Kidney (tissue), 14 donors: ENCODE results near the gene ASB10. TPM values are rescaled to one million over a fixed set of nuclear protein-coding genes. Genes with fewer than 3 reads are reported as not detected.

Source experiments
- DNase-seq, 5 donors: peaks; one replicate each; pipeline ENCODE4 v3.0.0-alpha.2; 2013 to 2020
- FAIRE-seq: peaks from 2 replicates; lab custom pipeline; 2012; peaks lifted over from hg19 to GRCh38; lab: Jason Lieb, UNC
- H3K27ac ChIP-seq, 2 donors: one replicate each; pipeline ENCODE4 v1.7.0; 2013; ENCODE audit warnings: low read depth in 2 of 2, low read length in 2 of 2, inconsistent platforms in 1 of 2
- H3K27me3 ChIP-seq: one replicate; pipeline ENCODE4 v1.7.1; 2013; ENCODE audit warnings: low read length, inconsistent platforms; ENCODE audit not compliant: control insufficient read depth, insufficient read depth
- H3K36me3 ChIP-seq, 3 donors: one replicate each; pipeline versions ENCODE4 v1.7.0 to v1.7.1; 2013; ENCODE audit warnings: low read length in 3 of 3, control low read depth in 1 of 3, inconsistent platforms in 1 of 3; ENCODE audit not compliant: insufficient read depth in 3 of 3, control insufficient read depth in 2 of 3
- H3K4me1 ChIP-seq, 3 donors: one replicate each; pipeline versions ENCODE4 v1.7.0 to v1.7.1; 2013; ENCODE audit warnings: low read length in 3 of 3, inconsistent platforms in 1 of 3, low read depth in 1 of 3; ENCODE audit not compliant: control insufficient read depth in 2 of 3, insufficient read depth in 2 of 3
- H3K4me3 ChIP-seq, 3 donors: one replicate each; pipeline versions ENCODE4 v1.7.0 to v1.8.1; 2013; ENCODE audit warnings: low read length in 3 of 3, control low read depth in 1 of 3, inconsistent platforms in 1 of 3
- H3K9ac ChIP-seq, 3 donors: one replicate each; pipeline versions ENCODE4 v1.7.0 to v1.7.1; 2013; ENCODE audit warnings: low read length in 3 of 3, control low read depth in 1 of 3, inconsistent platforms in 1 of 3
- H3K9me3 ChIP-seq, 3 donors: one replicate each; pipeline versions ENCODE4 v1.7.0 to v1.7.1; 2013; ENCODE audit warnings: low read length in 3 of 3, control low read depth in 1 of 3, inconsistent platforms in 1 of 3; ENCODE audit not compliant: control insufficient read depth in 2 of 3, insufficient read depth in 1 of 3
- intact Hi-C: fragments of 100-400 bp; cut with DNase I; formaldehyde crosslinking; loops from one replicate; pipeline ENCODE4 v1.11.1; 2022
- polyA plus RNA-seq: library from polyadenylated mRNA; stranded (reverse); fragments of 350-450 nt; fragmentation: Illumina TruSeq; extraction: RNeasy Lipid Tissue Mini Kit (QIAGEN cat#74804); gene quantifications from one replicate; pipeline ENCODE4 v1.2.3, GENCODE V29; 2014; ENCODE audit warnings: low read depth, low replicate concordance; ENCODE audit not compliant: insufficient read depth
- total RNA-seq: library from RNA; stranded (reverse); fragmentation: NEBNext Ultra II Directional; extraction: Animal tissue kit (Norgen Biotek cat#: 25700); gene quantifications from one replicate; pipeline ENCODE4 v1.2.1, GENCODE V29; 2021
- TF ChIP-seq, protein P1 (sequence below): IDR thresholded peaks from 3 replicates; pipeline ENCODE4 v1.5.1; 2012; ENCODE audit warnings: mild to moderate bottlenecking, moderate library complexity, borderline replicate concordance; ENCODE audit not compliant: insufficient read depth; ENCODE audit errors: extremely low read depth
- donor health status: control.
- donor health status: control.
- donor health status: control.
- donor health status: control.
- donor health status: control.
- donor health status: DM: yes; HTN: yes; CAD: no.
- donor health status: Normal renal cell carcinoma (clear cell type).

Gene ASB10
- total and polyA plus RNA-seq, 2 donors from 2014 or later, result 0.22 TPM; not detected in 1

- FAIRE-seq (no peak), DNase-seq (no peak)
- intact Hi-C loops, result no loop called here
- Histone ChIP-seq H3K4me1 (no peaks in the 10 kb centered on the region), H3K36me3 (no peaks in the 10 kb centered on the region), H3K9ac (no peak overlapping the region), H3K4me3 (no peak overlapping the region), H3K27me3 (peaks cover 3% of the 10 kb centered on the region), H3K9me3 (no peaks in the 10 kb centered on the region), H3K27ac (no peak overlapping the region)
- TF ChIP-seq, protein P1, sequence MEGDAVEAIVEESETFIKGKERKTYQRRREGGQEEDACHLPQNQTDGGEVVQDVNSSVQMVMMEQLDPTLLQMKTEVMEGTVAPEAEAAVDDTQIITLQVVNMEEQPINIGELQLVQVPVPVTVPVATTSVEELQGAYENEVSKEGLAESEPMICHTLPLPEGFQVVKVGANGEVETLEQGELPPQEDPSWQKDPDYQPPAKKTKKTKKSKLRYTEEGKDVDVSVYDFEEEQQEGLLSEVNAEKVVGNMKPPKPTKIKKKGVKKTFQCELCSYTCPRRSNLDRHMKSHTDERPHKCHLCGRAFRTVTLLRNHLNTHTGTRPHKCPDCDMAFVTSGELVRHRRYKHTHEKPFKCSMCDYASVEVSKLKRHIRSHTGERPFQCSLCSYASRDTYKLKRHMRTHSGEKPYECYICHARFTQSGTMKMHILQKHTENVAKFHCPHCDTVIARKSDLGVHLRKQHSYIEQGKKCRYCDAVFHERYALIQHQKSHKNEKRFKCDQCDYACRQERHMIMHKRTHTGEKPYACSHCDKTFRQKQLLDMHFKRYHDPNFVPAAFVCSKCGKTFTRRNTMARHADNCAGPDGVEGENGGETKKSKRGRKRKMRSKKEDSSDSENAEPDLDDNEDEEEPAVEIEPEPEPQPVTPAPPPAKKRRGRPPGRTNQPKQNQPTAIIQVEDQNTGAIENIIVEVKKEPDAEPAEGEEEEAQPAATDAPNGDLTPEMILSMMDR, result no peak
Measured at GRCh38 chr7:151176401-151176800, 10.6 kb downstream of the ASB10 start.

- Histone ChIP-seq H3K4me3 (no peak overlapping the region), H3K27ac (no peak overlapping the region), H3K9me3 (no peaks in the 10 kb centered on the region), H3K4me1 (no peaks in the 10 kb centered on the region), H3K27me3 (peaks cover 3% of the 10 kb centered on the region), H3K9ac (no peak overlapping the region), H3K36me3 (no peaks in the 10 kb centered on the region)
- no peak for FAIRE-seq
- TF ChIP-seq, protein P1, result no peak
- intact Hi-C loops, result no loop called here
- no peak for DNase-seq
Measured at GRCh38 chr7:151175793-151176311, 11.2 kb downstream of the ASB10 start.

GRCh38 chr7:151175047-151175792 lies 11.8 kb downstream of the ASB10 start:
- H3K4me3 ChIP-seq, result no peak overlapping the region
- no peaks in the 10 kb centered on the region for H3K36me3 ChIP-seq
- TF ChIP-seq, protein P1, result no peak
- DNase-seq (no peak), FAIRE-seq (no peak)
- H3K27me3 ChIP-seq, result peaks cover 3% of the 10 kb centered on the region
- no peaks in the 10 kb centered on the region for H3K4me1 ChIP-seq
- intact Hi-C loops, result no loop called here
- H3K9me3 ChIP-seq, result no peaks in the 10 kb centered on the region
- H3K9ac ChIP-seq, result no peak overlapping the region
- no peak overlapping the region for H3K27ac ChIP-seq
